HUDEP-2 (cell line): ENCODE results near the gene AOX1.
"Not testable (repeated sequence)": the region's sequence is repeated elsewhere in the genome, so short reads cannot be mapped to it uniquely, and the experiment has no call there.

Experiments
- DNase-seq, 76 experiments: peaks; one replicate each; lab custom pipeline; 2025; ENCODE audit not compliant: unreplicated experiment in 76 of 76; lab: John Stamatoyannopoulos, UW

Gene AOX1

GRCh38 chr2:200625282-200625681 is 39.5 kb downstream of the AOX1 start:
- DNase-seq: no peak

- no peak for DNase-seq
Measured at GRCh38 chr2:200625958-200626363, 40.1 kb downstream of the AOX1 start.

GRCh38 chr2:200627110-200627770 is 41.4 kb downstream of the AOX1 start:
- no peak for DNase-seq

GRCh38 chr2:200628461-200628860 is 42.6 kb downstream of the AOX1 start:
- not testable (repeated sequence) for DNase-seq

- DNase-seq: no peak
Measured at GRCh38 chr2:200631287-200631686, 45.5 kb downstream of the AOX1 start.

- no peak for DNase-seq
Measured at GRCh38 chr2:200634231-200634964, 48.6 kb downstream of the AOX1 start.

- no peak for DNase-seq
Measured at GRCh38 chr2:200635251-200635650, 49.4 kb downstream of the AOX1 start.

- no peak for DNase-seq
Measured at GRCh38 chr2:200637901-200638300, 52.1 kb downstream of the AOX1 start.

GRCh38 chr2:200640176-200640575 is 54.4 kb downstream of the AOX1 start:
- DNase-seq: no peak

- DNase-seq: no peak
Measured at GRCh38 chr2:200640901-200641300, 55.1 kb downstream of the AOX1 start.

- not testable (repeated sequence) for DNase-seq
Measured at GRCh38 chr2:200648518-200649281, 62.9 kb downstream of the AOX1 start.

- no peak for DNase-seq
Measured at GRCh38 chr2:200649724-200650123, 63.9 kb downstream of the AOX1 start.

GRCh38 chr2:200650195-200650594 is 64.4 kb downstream of the AOX1 start:
- no peak for DNase-seq

- DNase-seq: no peak
Measured at GRCh38 chr2:200652158-200652557, 66.3 kb downstream of the AOX1 start.

GRCh38 chr2:200653021-200653420 is 67.2 kb downstream of the AOX1 start:
- no peak for DNase-seq

GRCh38 chr2:200654823-200655222 is 69.0 kb downstream of the AOX1 start:
- DNase-seq: no peak

- no peak for DNase-seq
Measured at GRCh38 chr2:200655918-200656580, 70.2 kb downstream of the AOX1 start.

- DNase-seq: no peak
Measured at GRCh38 chr2:200658278-200658864, 72.6 kb downstream of the AOX1 start.

- DNase-seq: no peak
Measured at GRCh38 chr2:200659410-200659809, 73.6 kb downstream of the AOX1 start.

- no peak for DNase-seq
Measured at GRCh38 chr2:200661477-200661876, 75.7 kb downstream of the AOX1 start.

- DNase-seq: no peak
Measured at GRCh38 chr2:200662727-200663126, 76.9 kb downstream of the AOX1 start.
